NCI-H146 (cell line): Measurements from ENCODE around the gene OR6N2.

Experiments
- DNase-seq: peaks from one replicate; lab custom pipeline; 2025; lab: John Stamatoyannopoulos, UW

The OR6N2 gene

DNA sequence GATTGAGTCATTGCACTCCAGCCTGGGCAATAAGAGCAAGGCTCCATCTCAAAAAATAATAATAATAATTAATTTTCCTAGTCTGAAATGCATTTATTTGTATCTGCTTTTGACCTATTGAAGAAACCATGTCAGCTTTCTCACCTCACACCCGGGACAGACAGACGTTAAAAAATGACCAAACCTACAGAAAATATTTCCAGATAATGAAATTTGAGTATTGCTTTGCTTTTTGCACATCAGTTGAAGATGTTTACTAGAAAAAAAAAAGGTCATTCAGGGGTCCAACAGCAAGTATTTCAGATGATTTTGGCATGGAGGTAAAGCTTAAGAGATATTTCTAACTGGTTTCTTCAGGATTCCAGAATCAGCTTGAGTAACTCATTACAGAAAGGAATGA, 26.6 kb downstream of the OR6N2 start, which contains the start of gene OR6K6:
TSS of gene OR6K6 (plus strand) at position 301 of the 400 bp plus-strand sequence. CDS start 168 bp downstream, outside the sequence.
- DNase-seq: no peak

DNA sequence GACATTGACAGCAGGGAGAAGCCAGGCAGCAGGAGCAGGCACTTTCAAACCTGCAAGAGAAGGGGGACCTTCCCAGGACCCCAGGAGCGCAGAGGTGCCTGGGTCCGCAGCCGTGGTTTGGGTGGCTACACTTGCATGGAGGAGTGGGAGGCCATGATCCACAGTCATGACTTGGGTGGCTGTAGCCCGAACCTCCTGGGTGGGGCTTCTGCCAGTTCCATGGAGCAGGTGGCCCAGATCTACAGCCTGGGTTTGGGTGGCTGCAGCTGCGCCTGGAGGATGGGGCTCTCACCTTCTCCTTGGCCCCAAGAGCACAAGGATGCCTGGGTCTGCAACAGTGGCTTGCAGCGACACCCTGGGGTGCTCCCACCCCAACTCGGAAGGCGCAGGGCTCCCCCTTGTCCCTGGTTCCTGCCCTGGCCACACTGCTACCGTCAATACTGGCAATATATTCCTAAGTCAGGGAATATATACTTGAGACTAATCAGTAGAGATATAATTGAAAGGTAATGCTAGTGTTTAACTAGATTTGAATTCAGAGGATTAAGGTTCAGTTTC, 28.8 kb downstream of the OR6N2 start:
- no peak for DNase-seq

DNA sequence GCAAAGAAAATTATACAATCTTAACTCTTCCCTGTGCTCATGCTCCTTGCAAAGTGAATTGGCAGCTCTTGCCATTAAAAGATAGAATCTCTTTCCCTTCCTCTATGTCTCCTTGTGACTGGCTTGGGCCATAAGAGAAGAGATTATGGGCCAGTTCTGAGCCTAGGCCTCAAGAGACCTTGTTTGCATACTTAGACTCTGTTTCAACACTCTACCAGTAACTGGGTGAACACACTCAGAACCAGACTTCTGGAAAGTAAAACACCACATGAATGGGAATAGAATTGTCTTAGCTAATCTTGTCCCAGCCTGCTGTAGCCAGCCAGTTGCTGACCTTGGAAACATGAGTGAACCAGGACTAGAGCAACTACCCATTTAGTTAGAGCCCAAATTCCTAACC, 45.2 kb downstream of the OR6N2 start:
- no peak for DNase-seq

DNA sequence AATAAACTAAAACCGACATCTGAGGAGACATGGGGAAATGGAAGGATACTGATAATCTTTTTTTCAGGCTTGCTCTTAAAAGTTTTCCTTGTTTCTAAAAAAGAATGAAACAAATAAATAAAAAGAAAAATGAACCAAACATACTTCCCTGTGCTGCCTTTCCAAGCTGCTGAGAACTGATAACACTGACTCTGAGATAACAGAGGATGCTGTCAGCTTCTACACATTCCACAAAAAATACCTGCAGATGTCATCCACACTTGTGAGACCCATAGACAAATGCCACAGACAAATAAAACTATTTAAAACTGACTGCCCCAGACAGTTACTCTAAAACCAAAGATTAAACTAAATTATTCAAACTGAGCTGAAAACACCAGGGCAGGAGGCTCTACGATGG, 48.5 kb downstream of the OR6N2 start:
- DNase-seq: no peak

DNA sequence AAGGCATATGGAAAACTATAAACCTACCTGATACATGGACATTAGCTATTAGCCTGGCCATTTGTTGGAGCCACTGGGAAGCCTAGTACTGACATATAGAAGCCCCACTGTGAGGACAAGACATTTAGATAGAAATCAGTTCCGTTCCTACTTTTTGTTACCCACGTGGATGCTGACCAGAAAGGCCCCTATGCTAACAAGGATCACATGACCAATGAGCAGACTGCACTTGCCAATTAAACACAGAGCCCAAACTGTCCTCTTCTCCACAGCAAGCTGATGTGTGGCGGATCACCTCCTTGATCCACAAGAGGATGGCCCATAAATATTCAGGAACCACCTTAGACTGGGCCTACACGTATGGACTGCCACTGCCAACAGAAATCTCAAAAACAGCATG, 49.3 kb downstream of the OR6N2 start:
- DNase-seq: no peak

DNA sequence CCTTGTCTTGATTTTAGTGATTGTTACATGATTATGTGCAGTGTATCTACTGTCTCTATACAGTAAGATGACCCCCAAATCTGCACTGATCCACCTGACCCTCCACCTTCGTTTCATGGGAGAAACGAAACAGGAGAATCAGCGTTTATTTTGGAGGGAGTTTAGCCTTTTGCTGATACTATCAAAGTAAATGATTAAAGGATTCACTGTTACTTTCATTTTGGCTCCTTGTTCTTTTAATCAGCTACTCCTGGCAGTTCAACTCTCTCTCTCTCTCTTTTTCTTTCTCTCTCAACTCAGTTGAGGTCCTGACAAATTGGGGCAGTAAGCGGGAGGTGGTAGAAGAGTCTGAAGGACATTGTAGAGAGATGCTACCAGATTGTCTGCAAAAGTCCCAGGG, 50.6 kb downstream of the OR6N2 start:
- DNase-seq: no peak

DNA sequence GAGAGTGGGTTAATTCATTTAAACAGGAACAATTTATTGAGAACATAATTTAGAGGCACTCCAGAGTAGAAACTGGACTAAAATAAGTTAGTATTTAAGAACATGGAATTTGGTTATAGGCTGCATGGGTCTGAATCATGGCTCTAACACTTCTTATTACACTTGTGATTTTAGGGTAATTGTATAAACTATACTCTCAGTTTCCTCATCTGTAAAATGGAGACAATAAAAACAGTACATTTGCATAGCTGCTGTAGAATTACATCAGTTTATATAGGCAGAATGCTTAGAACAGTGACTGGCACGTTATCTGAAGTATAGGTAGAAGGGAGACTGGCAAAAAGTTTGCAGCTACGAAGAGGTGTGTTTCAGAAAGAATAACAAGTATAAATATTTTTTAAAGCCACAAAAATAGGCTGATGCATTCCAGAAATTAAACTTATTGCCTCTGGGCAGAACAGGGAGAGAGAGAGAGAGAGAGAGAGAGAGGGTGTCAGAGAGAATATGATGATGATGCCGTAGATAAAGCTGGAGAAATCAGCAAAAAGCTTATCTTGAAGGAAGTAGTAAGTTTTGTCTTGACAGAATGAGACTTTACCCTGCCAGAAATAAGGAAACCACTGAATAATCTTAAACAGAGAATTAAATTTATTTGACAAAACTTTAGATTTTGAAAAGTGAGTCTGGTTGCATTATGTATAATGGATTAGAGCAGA, 52.3 kb downstream of the OR6N2 start:
- no peak for DNase-seq

DNA sequence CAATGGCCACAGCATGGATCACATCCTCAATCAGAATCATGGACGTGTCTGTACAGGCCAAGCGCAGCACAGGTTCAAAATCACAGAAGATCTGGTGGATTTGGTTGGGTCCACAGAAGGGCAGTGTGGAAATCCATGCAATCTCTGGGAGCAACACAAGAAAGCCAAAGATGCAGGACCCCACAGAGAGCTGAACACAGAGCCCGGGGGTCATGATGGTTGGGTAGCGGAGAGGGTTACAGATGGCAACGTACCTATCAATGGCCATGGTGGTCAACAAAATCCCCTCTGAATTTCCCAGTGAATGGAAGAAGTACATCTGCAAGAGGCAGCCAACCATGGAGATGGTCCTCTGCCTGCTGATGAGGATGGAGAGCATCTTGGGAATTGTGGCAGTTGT, 56.6 kb downstream of the OR6N2 start:
- no peak for DNase-seq
